ENCODE data around the gene REXO5. TPM values are rescaled to one million over a fixed set of nuclear protein-coding genes. Genes with fewer than 3 reads are reported as not detected.

Gene REXO5
- total and polyA plus RNA-seq, 9 of the 15 experiments (the other 6 are each of a cell fraction or from before 2014, with no cell fraction given) = 10.5 to 45.1 (median 25.4) TPM

DNA sequence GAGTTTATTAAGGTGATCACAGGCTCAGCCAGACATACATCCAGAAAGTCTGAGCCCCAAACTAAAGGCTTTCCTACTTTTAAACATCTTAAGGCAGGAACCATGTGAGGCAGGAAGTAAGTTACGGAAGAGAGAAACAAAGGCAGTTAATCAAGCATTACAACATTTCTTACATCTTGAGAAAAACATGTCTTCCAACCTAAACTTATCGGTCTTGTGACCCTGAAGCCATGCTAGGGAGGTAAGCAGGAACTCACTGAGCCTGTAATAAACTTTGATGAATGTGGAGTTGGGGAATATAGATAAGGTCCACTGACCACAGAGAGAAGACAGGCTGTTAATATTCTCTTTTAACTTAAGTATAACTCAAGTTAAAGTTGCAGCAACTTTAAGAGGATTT lies 46.0 kb upstream of the REXO5 start (continued):
- TF ChIP-seq, protein P1, sequence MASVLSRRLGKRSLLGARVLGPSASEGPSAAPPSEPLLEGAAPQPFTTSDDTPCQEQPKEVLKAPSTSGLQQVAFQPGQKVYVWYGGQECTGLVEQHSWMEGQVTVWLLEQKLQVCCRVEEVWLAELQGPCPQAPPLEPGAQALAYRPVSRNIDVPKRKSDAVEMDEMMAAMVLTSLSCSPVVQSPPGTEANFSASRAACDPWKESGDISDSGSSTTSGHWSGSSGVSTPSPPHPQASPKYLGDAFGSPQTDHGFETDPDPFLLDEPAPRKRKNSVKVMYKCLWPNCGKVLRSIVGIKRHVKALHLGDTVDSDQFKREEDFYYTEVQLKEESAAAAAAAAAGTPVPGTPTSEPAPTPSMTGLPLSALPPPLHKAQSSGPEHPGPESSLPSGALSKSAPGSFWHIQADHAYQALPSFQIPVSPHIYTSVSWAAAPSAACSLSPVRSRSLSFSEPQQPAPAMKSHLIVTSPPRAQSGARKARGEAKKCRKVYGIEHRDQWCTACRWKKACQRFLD (CRISPR knock-in tag; IDR thresholded peaks at IDR 0.05) = peak; percentile 90
- TF ChIP-seq SMARCE1 (IDR thresholded peaks at IDR 0.05) (0 out of 2 replicates have a peak, but pooled peaks have one; percentile 23), ELF2 (CRISPR knock-in tag; IDR thresholded peaks at IDR 0.05) (no peak), C11orf30 (IDR thresholded peaks at IDR 0.05; ENCODE audit: low read depth) (no peak), NR4A1 (CRISPR knock-in tag; IDR thresholded peaks at IDR 0.05) (no peak), NR4A1 (tag; IDR thresholded peaks at IDR 0.05) (no peak), U2AF1 (optimal IDR thresholded peaks at IDR 0.05; ENCODE audit: low read depth, low read length) (no peak), FOXM1 (IDR thresholded peaks at IDR 0.05; ENCODE audit: low read depth) (no peak), FOXM1 (CRISPR knock-in tag; IDR thresholded peaks at IDR 0.05; ENCODE audit: low read depth) (no peak), ZNF717 (CRISPR knock-in tag; IDR thresholded peaks at IDR 0.05) (no peak), TCF7L2 (IDR thresholded peaks at IDR 0.05; ENCODE audit: low read depth, low read length) (no peak), PBX2 (CRISPR knock-in tag; IDR thresholded peaks at IDR 0.05; ENCODE audit: low read depth) (no peak), PBX2 (tag; conservative IDR thresholded peaks at IDR 0.05; ENCODE audit: low read depth) (peak; percentile 84), ZNF197 (CRISPR knock-in tag; IDR thresholded peaks at IDR 0.05; ENCODE audit: low read depth) (peak; percentile 88; the same call in 1 of the 2 replicates)
- TF ChIP-seq, protein P2, sequence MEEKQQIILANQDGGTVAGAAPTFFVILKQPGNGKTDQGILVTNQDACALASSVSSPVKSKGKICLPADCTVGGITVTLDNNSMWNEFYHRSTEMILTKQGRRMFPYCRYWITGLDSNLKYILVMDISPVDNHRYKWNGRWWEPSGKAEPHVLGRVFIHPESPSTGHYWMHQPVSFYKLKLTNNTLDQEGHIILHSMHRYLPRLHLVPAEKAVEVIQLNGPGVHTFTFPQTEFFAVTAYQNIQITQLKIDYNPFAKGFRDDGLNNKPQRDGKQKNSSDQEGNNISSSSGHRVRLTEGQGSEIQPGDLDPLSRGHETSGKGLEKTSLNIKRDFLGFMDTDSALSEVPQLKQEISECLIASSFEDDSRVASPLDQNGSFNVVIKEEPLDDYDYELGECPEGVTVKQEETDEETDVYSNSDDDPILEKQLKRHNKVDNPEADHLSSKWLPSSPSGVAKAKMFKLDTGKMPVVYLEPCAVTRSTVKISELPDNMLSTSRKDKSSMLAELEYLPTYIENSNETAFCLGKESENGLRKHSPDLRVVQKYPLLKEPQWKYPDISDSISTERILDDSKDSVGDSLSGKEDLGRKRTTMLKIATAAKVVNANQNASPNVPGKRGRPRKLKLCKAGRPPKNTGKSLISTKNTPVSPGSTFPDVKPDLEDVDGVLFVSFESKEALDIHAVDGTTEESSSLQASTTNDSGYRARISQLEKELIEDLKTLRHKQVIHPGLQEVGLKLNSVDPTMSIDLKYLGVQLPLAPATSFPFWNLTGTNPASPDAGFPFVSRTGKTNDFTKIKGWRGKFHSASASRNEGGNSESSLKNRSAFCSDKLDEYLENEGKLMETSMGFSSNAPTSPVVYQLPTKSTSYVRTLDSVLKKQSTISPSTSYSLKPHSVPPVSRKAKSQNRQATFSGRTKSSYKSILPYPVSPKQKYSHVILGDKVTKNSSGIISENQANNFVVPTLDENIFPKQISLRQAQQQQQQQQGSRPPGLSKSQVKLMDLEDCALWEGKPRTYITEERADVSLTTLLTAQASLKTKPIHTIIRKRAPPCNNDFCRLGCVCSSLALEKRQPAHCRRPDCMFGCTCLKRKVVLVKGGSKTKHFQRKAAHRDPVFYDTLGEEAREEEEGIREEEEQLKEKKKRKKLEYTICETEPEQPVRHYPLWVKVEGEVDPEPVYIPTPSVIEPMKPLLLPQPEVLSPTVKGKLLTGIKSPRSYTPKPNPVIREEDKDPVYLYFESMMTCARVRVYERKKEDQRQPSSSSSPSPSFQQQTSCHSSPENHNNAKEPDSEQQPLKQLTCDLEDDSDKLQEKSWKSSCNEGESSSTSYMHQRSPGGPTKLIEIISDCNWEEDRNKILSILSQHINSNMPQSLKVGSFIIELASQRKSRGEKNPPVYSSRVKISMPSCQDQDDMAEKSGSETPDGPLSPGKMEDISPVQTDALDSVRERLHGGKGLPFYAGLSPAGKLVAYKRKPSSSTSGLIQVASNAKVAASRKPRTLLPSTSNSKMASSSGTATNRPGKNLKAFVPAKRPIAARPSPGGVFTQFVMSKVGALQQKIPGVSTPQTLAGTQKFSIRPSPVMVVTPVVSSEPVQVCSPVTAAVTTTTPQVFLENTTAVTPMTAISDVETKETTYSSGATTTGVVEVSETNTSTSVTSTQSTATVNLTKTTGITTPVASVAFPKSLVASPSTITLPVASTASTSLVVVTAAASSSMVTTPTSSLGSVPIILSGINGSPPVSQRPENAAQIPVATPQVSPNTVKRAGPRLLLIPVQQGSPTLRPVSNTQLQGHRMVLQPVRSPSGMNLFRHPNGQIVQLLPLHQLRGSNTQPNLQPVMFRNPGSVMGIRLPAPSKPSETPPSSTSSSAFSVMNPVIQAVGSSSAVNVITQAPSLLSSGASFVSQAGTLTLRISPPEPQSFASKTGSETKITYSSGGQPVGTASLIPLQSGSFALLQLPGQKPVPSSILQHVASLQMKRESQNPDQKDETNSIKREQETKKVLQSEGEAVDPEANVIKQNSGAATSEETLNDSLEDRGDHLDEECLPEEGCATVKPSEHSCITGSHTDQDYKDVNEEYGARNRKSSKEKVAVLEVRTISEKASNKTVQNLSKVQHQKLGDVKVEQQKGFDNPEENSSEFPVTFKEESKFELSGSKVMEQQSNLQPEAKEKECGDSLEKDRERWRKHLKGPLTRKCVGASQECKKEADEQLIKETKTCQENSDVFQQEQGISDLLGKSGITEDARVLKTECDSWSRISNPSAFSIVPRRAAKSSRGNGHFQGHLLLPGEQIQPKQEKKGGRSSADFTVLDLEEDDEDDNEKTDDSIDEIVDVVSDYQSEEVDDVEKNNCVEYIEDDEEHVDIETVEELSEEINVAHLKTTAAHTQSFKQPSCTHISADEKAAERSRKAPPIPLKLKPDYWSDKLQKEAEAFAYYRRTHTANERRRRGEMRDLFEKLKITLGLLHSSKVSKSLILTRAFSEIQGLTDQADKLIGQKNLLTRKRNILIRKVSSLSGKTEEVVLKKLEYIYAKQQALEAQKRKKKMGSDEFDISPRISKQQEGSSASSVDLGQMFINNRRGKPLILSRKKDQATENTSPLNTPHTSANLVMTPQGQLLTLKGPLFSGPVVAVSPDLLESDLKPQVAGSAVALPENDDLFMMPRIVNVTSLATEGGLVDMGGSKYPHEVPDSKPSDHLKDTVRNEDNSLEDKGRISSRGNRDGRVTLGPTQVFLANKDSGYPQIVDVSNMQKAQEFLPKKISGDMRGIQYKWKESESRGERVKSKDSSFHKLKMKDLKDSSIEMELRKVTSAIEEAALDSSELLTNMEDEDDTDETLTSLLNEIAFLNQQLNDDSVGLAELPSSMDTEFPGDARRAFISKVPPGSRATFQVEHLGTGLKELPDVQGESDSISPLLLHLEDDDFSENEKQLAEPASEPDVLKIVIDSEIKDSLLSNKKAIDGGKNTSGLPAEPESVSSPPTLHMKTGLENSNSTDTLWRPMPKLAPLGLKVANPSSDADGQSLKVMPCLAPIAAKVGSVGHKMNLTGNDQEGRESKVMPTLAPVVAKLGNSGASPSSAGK (IDR thresholded peaks at IDR 0.05) = peak; percentile 69
